ENCODE measurements around the gene CREB3L2. TPM values are rescaled to one million over a fixed set of nuclear protein-coding genes. Genes with fewer than 3 reads are reported as not detected.

The CREB3L2 gene
- total RNA-seq, result 2.8 TPM

GRCh38 chr7:138001529-138002095, at the start of gene CREB3L2:
CREB3L2 (minus strand) TSS chr7:138002086; CDS start chr7:138001705, 381 bp downstream.

GRCh38 chr7:137846827-137847567, 154.9 kb downstream of the CREB3L2 start, which contains the start of gene DGKI:
DGKI (minus strand) TSS chr7:137846974.

Other genes with a start within 250 kb of the CREB3L2 start
- gene DGKI, start 155.1 kb downstream of the CREB3L2 start, total RNA-seq, result 93.9 TPM
- not detected for gene AKR1D1, start 74.4 kb upstream of the CREB3L2 start, total RNA-seq